Esophagus squamous epithelium (tissue), 4 donors: ENCODE results near the gene LTF.

Experiments used
- CTCF ChIP-seq, 6 experiments: fragments of 450-650 bp in 4 of 6; fragments of 200-600 bp in 2 of 6; sonication (generic) in 2 of 6; IDR thresholded peaks; one replicate each; pipeline ENCODE4 v1.5.1; 2016 to 2019; ENCODE audit warnings: antibody characterized with exemption in 6 of 6, mild to moderate bottlenecking in 4 of 6, moderate library complexity in 4 of 6
- POLR2A ChIP-seq, 4 donors: fragments of 450-650 bp; IDR thresholded peaks; one replicate each; pipeline ENCODE4 v1.6.1; 2017; ENCODE audit warnings: antibody characterized with exemption in 4 of 4, mild to moderate bottlenecking in 4 of 4, moderate library complexity in 3 of 4

GRCh38 chr3:46490338-46491084, 25.8 kb upstream of the LTF start:
- TF ChIP-seq CTCF (IDR thresholded peaks at IDR 0.05) (no peak), POLR2A (IDR thresholded peaks at IDR 0.05) (no peak)
